GM23338 (cell line): ENCODE data around the gene PHKB. TPM values are rescaled to one million over a fixed set of nuclear protein-coding genes. Genes with fewer than 3 reads are reported as not detected.

Experiments
- ATAC-seq: fragments of 200-7000 bp; cut with Tn5 transposase; 3 replicates; pipeline ENCODE4 v1.9.1; 2020
- DNase-seq: peaks from one replicate; pipeline ENCODE4 v3.0.0-alpha.2; 2015; ENCODE audit warnings: low spot score
- H2AFZ ChIP-seq: fragments of 200-600 bp; sonication (generic); 2 replicates; pipeline ENCODE4 v1.8.0; 2016; ENCODE audit warnings: antibody characterized with exemption, mild to moderate bottlenecking, moderate library complexity
- H3F3A ChIP-seq: fragments of 200-600 bp; sonication (generic); replicated peaks from 2 replicates; pipeline ENCODE4 v1.8.0; 2017; ENCODE audit warnings: antibody characterized with exemption, mixed run types, low read depth
- H3K27ac ChIP-seq: fragments of 200-600 bp; sonication (generic); 2 replicates; pipeline ENCODE4 v1.6.1; 2016; ENCODE audit warnings: low read depth
- H3K27me3 ChIP-seq: fragments of 200-600 bp; sonication (generic); 2 replicates; pipeline ENCODE4 v1.8.0; 2016; ENCODE audit warnings: mild to moderate bottlenecking, mixed run types, moderate library complexity; ENCODE audit not compliant: insufficient read depth
- H3K36me3 ChIP-seq: fragments of 200-600 bp; sonication (generic); 2 replicates; pipeline ENCODE4 v1.8.0; 2016; ENCODE audit warnings: mild to moderate bottlenecking; ENCODE audit not compliant: insufficient read depth
- H3K4me1 ChIP-seq: fragments of 200-600 bp; sonication (generic); 2 replicates; pipeline ENCODE4 v1.8.0; 2016; ENCODE audit warnings: mild to moderate bottlenecking, moderate library complexity; ENCODE audit not compliant: insufficient read depth
- H3K4me2 ChIP-seq: fragments of 200-600 bp; sonication (generic); 2 replicates; pipeline ENCODE4 v1.7.1; 2017; ENCODE audit warnings: mixed run types
- H3K4me3 ChIP-seq: fragments of 200-600 bp; sonication (generic); 2 replicates; pipeline ENCODE4 v1.6.1; 2016; ENCODE audit warnings: mixed run types
- H3K79me2 ChIP-seq: fragments of 200-600 bp; sonication (generic); replicated peaks from 2 replicates; pipeline ENCODE4 v1.8.0; 2017; ENCODE audit warnings: mild to moderate bottlenecking; ENCODE audit not compliant: insufficient read depth
- H3K9me2 ChIP-seq: fragments of 200-600 bp; sonication (generic); 2 replicates; pipeline ENCODE4 v1.8.0; 2017; ENCODE audit not compliant: insufficient read depth
- H4K20me1 ChIP-seq: fragments of 200-600 bp; sonication (generic); replicated peaks from 2 replicates; pipeline ENCODE4 v1.8.0; 2017; ENCODE audit warnings: mild to moderate bottlenecking; ENCODE audit not compliant: insufficient read depth
- H3K27ac Mint-ChIP-seq: 2 replicates; pipeline ENCODE4 v1.8.0; 2020; ENCODE audit warnings: inconsistent platforms, mild to moderate bottlenecking, moderate library complexity, mixed read lengths
- H3K27me3 Mint-ChIP-seq: 3 replicates; pipeline ENCODE4 v1.8.0; 2022; ENCODE audit warnings: low read depth, mild to moderate bottlenecking, moderate library complexity, mixed read lengths, inconsistent platforms; ENCODE audit not compliant: insufficient read depth, poor library complexity
- H3K36me3 Mint-ChIP-seq: 3 replicates; pipeline ENCODE4 v1.8.0; 2021; ENCODE audit warnings: low read depth, mild to moderate bottlenecking, inconsistent platforms, moderate library complexity, mixed read lengths
- H3K4me1 Mint-ChIP-seq: 3 replicates; pipeline ENCODE4 v1.8.0; 2020; ENCODE audit warnings: mild to moderate bottlenecking, inconsistent platforms, mixed read lengths
- H3K4me3 Mint-ChIP-seq: 3 replicates; pipeline ENCODE4 v1.8.0; 2021; ENCODE audit warnings: moderate library complexity, mild to moderate bottlenecking, inconsistent platforms, mixed read lengths
- H3K9me3 Mint-ChIP-seq: 3 replicates; pipeline ENCODE4 v1.8.0; 2020; ENCODE audit warnings: moderate library complexity, mild to moderate bottlenecking, inconsistent platforms, mixed read lengths
- CREB1 ChIP-seq: fragments of 250-450 bp; sonication (Bioruptor Pico); IDR thresholded peaks from 2 replicates; pipeline ENCODE4 v1.5.0; 2020; ENCODE audit warnings: low read depth, mild to moderate bottlenecking, moderate library complexity
- EZH2 ChIP-seq: fragments of 200-600 bp; sonication (generic); IDR thresholded peaks from one replicate; pipeline ENCODE4 v1.8.0; 2017; ENCODE audit warnings: antibody characterized with exemption, mild to moderate bottlenecking, low read depth; ENCODE audit not compliant: unreplicated experiment
- EZH2phosphoT487 ChIP-seq: fragments of 200-600 bp; sonication (generic); IDR thresholded peaks from one replicate; pipeline ENCODE4 v1.8.1; 2018; ENCODE audit warnings: antibody characterized with exemption; ENCODE audit not compliant: unreplicated experiment
- JUNB ChIP-seq: IDR thresholded peaks from one replicate; pipeline ENCODE4 v1.6.1; 2016; ENCODE audit warnings: antibody characterized with exemption; ENCODE audit not compliant: unreplicated experiment
- NANOG ChIP-seq: IDR thresholded peaks from 2 replicates; pipeline ENCODE4 v1.6.1; 2016; ENCODE audit warnings: antibody characterized with exemption, borderline replicate concordance
- POLR2AphosphoS5 ChIP-seq: IDR thresholded peaks from 2 replicates; pipeline ENCODE4 v1.6.1; 2016; ENCODE audit warnings: antibody characterized with exemption, low read depth
- ZNF114 ChIP-seq: fragments of 250-450 bp; sonication (Bioruptor Pico); IDR thresholded peaks from 2 replicates; pipeline ENCODE4 v1.5.0; 2020; ENCODE audit warnings: mild to moderate bottlenecking, moderate library complexity
- polyA plus RNA-seq: library from polyadenylated mRNA; unstranded; fragments of >200 nt; fragmentation: Nextera tagmentation; extraction: Ambion mirVana; gene quantifications from 2 replicates; pipeline ENCODE4 v1.2.1, GENCODE V29; 2016
- total RNA-seq: library from RNA; depleted of rRNA; stranded (reverse); fragments of >200 nt; shearing (Covaris generic); gene quantifications from 2 replicates; pipeline ENCODE4 v1.2.3, GENCODE V29; 2014
- TF ChIP-seq, protein P1 (sequence below): IDR thresholded peaks from 2 replicates; pipeline ENCODE4 v1.6.1; 2016; ENCODE audit warnings: antibody characterized with exemption

PHKB gene
- total and polyA plus RNA-seq, 2 experiments from 2014 or later: 20.3 to 57.3 TPM

DNA sequence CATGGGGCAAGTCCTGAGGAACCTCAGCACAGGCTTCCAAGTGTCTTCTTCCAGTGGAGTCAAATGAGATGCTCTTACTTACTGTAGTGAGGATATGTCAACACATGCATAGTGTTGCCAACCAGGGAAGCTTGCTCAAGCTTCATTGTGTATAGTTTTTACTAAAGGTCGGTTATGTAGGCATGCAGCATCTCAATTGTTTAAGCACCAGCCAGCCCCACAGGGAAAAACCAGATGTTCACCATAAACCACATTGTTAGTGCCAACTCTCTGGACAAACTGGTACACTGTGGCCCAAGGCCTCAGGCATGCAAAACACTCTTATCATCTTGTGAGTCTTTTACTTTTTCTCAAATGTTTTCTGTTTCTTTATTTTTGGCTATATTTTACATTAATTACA, 152.1 kb downstream of the PHKB start:
- no peak for DNase-seq
- Histone ChIP-seq H3K27me3 (no peaks in the 10 kb centered on the region), H3K9me2 (no peaks in the 10 kb centered on the region), H3K4me2 (no peak overlapping the region), H3F3A (no peaks in the 10 kb centered on the region), H2AFZ (no peak overlapping the region), H3K4me1 (no peaks in the 10 kb centered on the region; the same call in 1 of the 2 replicates), H3K4me3 (no peak overlapping the region), H3K27ac (no peak overlapping the region), H3K79me2 (no peaks in the 10 kb centered on the region), H3K36me3 (no peaks in the 10 kb centered on the region), H4K20me1 (no peaks in the 10 kb centered on the region)
- H3K27me3 Mint-ChIP-seq: no peaks in the 10 kb centered on the region
- no peak overlapping the region for H3K27ac Mint-ChIP-seq
- TF ChIP-seq JUNB: no peak
- TF ChIP-seq, protein P1, sequence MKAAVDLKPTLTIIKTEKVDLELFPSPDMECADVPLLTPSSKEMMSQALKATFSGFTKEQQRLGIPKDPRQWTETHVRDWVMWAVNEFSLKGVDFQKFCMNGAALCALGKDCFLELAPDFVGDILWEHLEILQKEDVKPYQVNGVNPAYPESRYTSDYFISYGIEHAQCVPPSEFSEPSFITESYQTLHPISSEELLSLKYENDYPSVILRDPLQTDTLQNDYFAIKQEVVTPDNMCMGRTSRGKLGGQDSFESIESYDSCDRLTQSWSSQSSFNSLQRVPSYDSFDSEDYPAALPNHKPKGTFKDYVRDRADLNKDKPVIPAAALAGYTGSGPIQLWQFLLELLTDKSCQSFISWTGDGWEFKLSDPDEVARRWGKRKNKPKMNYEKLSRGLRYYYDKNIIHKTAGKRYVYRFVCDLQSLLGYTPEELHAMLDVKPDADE: no peak
- TF ChIP-seq POLR2AphosphoS5: no peak
- 0 out of 3 replicates have a peak, but pooled peaks cover 5% of the 10 kb centered on the region for H3K36me3 Mint-ChIP-seq
- no peak overlapping the region for H3K4me3 Mint-ChIP-seq
- ATAC-seq: no peak
- H3K4me1 Mint-ChIP-seq: peaks cover 4% of the 10 kb centered on the region
- H3K9me3 Mint-ChIP-seq: no peaks in the 10 kb centered on the region; the same call in 2 of the 3 replicates

DNA sequence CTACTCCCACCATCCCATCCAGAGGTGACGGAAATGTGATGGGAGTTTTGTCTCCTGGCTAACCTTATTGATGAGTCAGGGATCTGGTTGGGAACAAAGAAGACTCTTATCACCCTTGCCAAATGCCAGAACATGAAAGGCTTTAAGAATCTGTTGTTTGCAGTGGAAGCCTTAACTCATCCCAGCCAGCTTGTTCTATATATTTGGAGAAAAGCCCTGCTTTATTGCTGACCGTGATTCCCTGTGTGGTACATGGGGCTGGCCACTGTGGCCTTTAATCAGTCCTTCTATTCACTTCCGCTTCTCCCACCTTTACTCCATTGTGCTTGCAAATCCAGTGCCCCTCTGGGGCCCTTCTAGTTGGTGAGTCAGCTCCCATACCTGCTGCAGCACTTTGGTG, 156.6 kb downstream of the PHKB start:
- H2AFZ ChIP-seq: no peak overlapping the region
- H3K27ac ChIP-seq: no peak overlapping the region
- H3K4me1 ChIP-seq: no peaks in the 10 kb centered on the region; the same call in 1 of the 2 replicates
- peak overlapping the region; percentile 2; the same call in 1 of the 2 replicates for H3K27ac Mint-ChIP-seq
- no peaks in the 10 kb centered on the region; the same call in 2 of the 3 replicates for H3K9me3 Mint-ChIP-seq
- no peaks in the 10 kb centered on the region for H3K27me3 ChIP-seq
- peak; percentile 7 for DNase-seq
- peak; percentile 52 for ATAC-seq
- no peaks in the 10 kb centered on the region for H3K9me2 ChIP-seq
- H3F3A ChIP-seq: no peaks in the 10 kb centered on the region
- H3K4me2 ChIP-seq: no peak overlapping the region
- H4K20me1 ChIP-seq: no peaks in the 10 kb centered on the region
- no peaks in the 10 kb centered on the region for H3K79me2 ChIP-seq
- peaks cover 4% of the 10 kb centered on the region for H3K4me1 Mint-ChIP-seq
- H3K36me3 ChIP-seq: no peaks in the 10 kb centered on the region
- TF ChIP-seq, protein P1: no peak
- H3K4me3 Mint-ChIP-seq: no peak overlapping the region
- no peaks in the 10 kb centered on the region for H3K36me3 Mint-ChIP-seq
- H3K4me3 ChIP-seq: no peak overlapping the region
- H3K27me3 Mint-ChIP-seq: no peaks in the 10 kb centered on the region

DNA sequence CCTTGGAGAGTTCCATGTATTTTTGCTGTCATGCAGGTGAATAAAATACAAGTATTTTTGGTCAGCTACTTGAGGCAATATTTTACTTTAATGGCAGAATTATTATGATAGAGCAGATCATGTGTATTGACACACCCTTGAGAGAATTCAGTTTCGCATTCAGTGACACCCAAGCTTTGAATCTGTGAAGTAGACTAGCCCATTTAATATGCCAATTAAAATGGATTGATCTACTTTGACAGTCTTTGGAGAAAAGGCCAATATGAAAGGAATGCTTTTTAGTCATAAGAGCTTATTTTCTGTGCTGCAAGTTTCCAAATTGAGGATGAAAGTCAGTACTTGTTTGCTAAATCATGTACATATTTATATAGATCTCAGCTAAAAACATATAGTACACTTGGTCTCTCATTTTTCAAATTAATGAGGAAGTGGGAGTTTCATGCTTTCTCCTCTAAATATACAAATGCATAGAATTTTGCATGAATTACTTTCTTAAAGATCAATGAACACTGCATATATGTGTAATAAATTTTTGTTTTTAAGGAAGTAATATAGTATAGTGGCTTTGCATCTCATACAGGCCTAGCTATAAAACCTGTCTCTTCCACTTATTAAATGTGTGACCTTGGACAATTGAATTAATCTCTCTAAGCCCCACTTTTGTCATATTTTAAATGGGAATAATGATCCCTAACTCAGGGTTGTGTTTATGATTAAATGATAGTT, 161.5 kb downstream of the PHKB start:
- Histone ChIP-seq H3K27ac (no peak overlapping the region), H4K20me1 (no peaks in the 10 kb centered on the region), H3F3A (no peaks in the 10 kb centered on the region), H3K9me2 (no peaks in the 10 kb centered on the region), H3K4me2 (no peak overlapping the region), H2AFZ (no peak overlapping the region), H3K36me3 (no peaks in the 10 kb centered on the region), H3K79me2 (no peaks in the 10 kb centered on the region), H3K4me3 (no peak overlapping the region), H3K27me3 (no peaks in the 10 kb centered on the region), H3K4me1 (no peaks in the 10 kb centered on the region; the same call in 1 of the 2 replicates)
- Mint-ChIP-seq H3K36me3 (no peaks in the 10 kb centered on the region), H3K27me3 (no peaks in the 10 kb centered on the region), H3K27ac (no peak overlapping the region), H3K9me3 (no peaks in the 10 kb centered on the region), H3K4me1 (peaks cover 19% of the 10 kb centered on the region), H3K4me3 (no peak overlapping the region)
- ATAC-seq: no peak
- no peak for DNase-seq
- TF ChIP-seq NANOG (no peak), ZNF114 (CRISPR knock-in tag) (no peak), CREB1 (CRISPR knock-in tag) (no peak), EZH2 (no peak), POLR2AphosphoS5 (no peak), EZH2phosphoT487 (no peak)
- TF ChIP-seq, protein P1: no peak
